ENCODE results near the gene IL13RA1.

Gene IL13RA1

DNA sequence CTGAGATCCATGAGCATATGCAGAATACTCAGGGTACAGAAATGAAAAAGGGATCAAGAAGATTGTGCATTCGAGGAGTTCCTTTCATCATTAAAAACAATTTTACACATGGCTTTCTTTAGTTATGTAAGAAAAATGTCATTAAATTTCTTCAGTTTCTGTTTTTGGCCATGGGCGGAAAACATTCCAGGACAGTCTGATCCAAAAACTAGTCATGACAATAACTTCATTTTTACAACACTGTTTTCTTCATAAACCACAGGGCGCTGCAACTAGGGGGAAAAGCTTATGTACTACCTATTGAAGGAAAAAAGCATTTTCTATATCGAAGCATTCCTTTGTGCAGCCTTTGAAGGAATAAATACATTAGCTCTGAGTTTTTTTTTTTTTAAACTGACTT lies 28.2 kb downstream of the IL13RA1 start:
- Histone ChIP-seq H3K9ac (ENCODE audit: low read length in 2 of 2) (no peak overlapping the region), H3K27ac (ENCODE audit: low read length) (no peak overlapping the region), H3K36me3 (ENCODE audit: control insufficient read depth in 2 of 2, insufficient read depth in 2 of 2, low read length in 2 of 2) (peaks cover 0 to 2% of the 10 kb centered on the region in 2 donors), H3K4me3 (ENCODE audit: low read length in 2 of 2) (no peak overlapping the region), H3K4me1 (ENCODE audit: control insufficient read depth, insufficient read depth, low read length) (no peaks in the 10 kb centered on the region), H3K27me3 (ENCODE audit: control insufficient read depth in 1 of 2, insufficient read depth in 2 of 2, low read length in 2 of 2) (no peaks in the 10 kb centered on the region), H3K9me3 (ENCODE audit: control insufficient read depth in 2 of 2, low read length in 2 of 2) (no peaks in the 10 kb centered on the region)

- Histone ChIP-seq H3K4me1 (ENCODE audit: control insufficient read depth, insufficient read depth, low read length) (no peaks in the 10 kb centered on the region), H3K27me3 (ENCODE audit: control insufficient read depth in 1 of 2, insufficient read depth in 2 of 2, low read length in 2 of 2) (no peaks in the 10 kb centered on the region), H3K27ac (ENCODE audit: low read length) (no peak overlapping the region), H3K9me3 (ENCODE audit: control insufficient read depth in 2 of 2, low read length in 2 of 2) (no peaks in the 10 kb centered on the region), H3K36me3 (ENCODE audit: control insufficient read depth in 2 of 2, insufficient read depth in 2 of 2, low read length in 2 of 2) (peaks cover under 1 to 2% of the 10 kb centered on the region in 2 donors), H3K4me3 (ENCODE audit: low read length in 2 of 2) (no peak overlapping the region), H3K9ac (ENCODE audit: low read length in 2 of 2) (no peak overlapping the region)
Measured at GRCh38 chrX:118756101-118756500, 28.7 kb downstream of the IL13RA1 start.

DNA sequence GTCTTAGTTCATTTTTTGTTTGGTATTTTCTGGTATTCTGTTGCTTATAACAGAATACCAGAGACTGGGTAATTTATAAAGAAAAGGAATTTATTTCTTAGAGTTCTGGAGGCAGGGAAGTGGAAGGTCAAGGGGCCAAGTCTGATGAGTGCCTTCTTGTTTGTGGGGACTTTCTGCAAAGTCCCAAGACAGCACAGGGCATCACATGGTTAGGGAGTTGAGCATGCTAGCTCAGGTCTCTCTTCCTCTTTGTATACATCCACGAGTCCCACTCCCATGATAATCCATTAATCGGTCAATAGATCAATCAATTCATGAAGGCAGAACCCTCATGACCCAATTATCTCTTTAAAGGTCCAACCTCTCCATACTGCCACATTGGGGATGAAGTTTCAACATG lies 31.1 kb downstream of the IL13RA1 start:
- Histone ChIP-seq H3K36me3 (ENCODE audit: control insufficient read depth in 2 of 2, insufficient read depth in 2 of 2, low read length in 2 of 2) (peaks cover 0 to 5% of the 10 kb centered on the region in 2 donors), H3K4me3 (ENCODE audit: low read length in 2 of 2) (no peak overlapping the region), H3K27me3 (ENCODE audit: control insufficient read depth in 1 of 2, insufficient read depth in 2 of 2, low read length in 2 of 2) (no peaks in the 10 kb centered on the region), H3K9me3 (ENCODE audit: control insufficient read depth in 2 of 2, low read length in 2 of 2) (no peaks in the 10 kb centered on the region), H3K27ac (ENCODE audit: low read length) (no peak overlapping the region), H3K9ac (ENCODE audit: low read length in 2 of 2) (no peak overlapping the region), H3K4me1 (ENCODE audit: control insufficient read depth, insufficient read depth, low read length) (no peaks in the 10 kb centered on the region)

- Histone ChIP-seq H3K9me3 (ENCODE audit: control insufficient read depth in 2 of 2, low read length in 2 of 2) (no peaks in the 10 kb centered on the region), H3K27me3 (ENCODE audit: control insufficient read depth in 1 of 2, insufficient read depth in 2 of 2, low read length in 2 of 2) (no peaks in the 10 kb centered on the region), H3K36me3 (ENCODE audit: control insufficient read depth in 2 of 2, insufficient read depth in 2 of 2, low read length in 2 of 2) (peaks cover 0 to 5% of the 10 kb centered on the region in 2 donors), H3K9ac (ENCODE audit: low read length in 2 of 2) (no peak overlapping the region), H3K4me3 (ENCODE audit: low read length in 2 of 2) (no peak overlapping the region), H3K27ac (ENCODE audit: low read length) (no peak overlapping the region), H3K4me1 (ENCODE audit: control insufficient read depth, insufficient read depth, low read length) (no peaks in the 10 kb centered on the region)
Measured at GRCh38 chrX:118760025-118760424, 32.6 kb downstream of the IL13RA1 start.

DNA sequence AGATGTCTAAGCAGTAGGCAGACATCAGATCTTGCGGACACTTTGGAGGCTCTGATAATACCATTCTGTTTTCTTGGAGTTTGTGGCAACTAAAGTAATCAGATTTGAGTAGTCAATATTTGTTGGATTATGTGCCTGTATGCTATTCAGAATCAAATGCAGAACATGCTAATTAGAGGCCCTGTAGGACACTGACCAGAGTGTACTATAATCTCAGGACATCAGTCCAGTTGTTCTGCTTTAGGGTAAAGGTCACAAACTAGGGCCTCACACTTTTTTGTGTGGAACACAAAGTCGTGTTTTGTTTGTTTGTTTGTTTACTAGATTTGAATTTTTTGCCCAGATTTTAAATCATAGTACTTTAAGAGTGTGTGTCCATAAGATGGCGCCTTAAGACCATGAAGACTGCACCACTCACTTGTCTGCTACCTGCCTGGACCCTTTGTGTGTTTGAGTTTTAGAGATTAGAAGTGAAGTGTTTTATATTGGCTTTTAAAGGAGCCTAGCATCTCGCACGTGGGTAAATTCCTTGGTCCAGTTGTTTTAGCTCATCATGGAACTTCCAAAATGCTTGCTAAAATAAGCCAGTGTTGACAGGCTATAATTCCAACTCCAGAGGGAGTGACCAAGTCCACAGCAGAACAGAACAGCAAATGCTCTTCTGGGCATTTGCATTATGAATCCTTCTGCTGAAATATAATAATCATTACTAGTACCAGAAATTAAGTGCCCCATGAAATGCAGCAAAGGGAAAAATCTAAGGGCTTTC lies 34.7 kb downstream of the IL13RA1 start:
- no peak overlapping the region for H3K9ac ChIP-seq (ENCODE audit: low read length in 2 of 2)
- no peak overlapping the region for H3K27ac ChIP-seq (ENCODE audit: low read length)
- H3K9me3 ChIP-seq (ENCODE audit: control insufficient read depth in 2 of 2, low read length in 2 of 2) = no peaks in the 10 kb centered on the region
- H3K4me1 ChIP-seq (ENCODE audit: control insufficient read depth, insufficient read depth, low read length) = no peaks in the 10 kb centered on the region
- H3K36me3 ChIP-seq (ENCODE audit: control insufficient read depth in 2 of 2, insufficient read depth in 2 of 2, low read length in 2 of 2) = peaks cover 0 to 5% of the 10 kb centered on the region in 2 donors
- H3K27me3 ChIP-seq (ENCODE audit: control insufficient read depth in 1 of 2, insufficient read depth in 2 of 2, low read length in 2 of 2) = no peaks in the 10 kb centered on the region
- H3K4me3 ChIP-seq (ENCODE audit: low read length in 2 of 2) = no peak overlapping the region

DNA sequence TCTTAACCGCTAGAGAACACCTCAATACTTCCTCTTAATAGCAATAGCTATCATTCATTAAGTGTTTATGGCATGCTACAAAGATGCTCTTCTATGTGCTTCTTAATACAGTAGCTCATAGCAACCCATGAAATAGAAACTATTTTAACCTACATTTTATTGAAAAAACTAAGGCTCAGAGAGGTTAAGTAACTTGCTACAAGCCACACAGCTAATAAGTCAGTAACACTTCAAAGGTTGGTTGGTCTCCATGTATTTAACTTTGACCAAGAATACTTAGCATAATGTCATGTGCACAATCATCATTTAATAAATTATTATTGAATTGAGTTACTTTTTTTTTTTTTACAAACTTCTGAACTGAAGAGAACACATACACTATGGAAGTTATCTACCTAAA lies 36.1 kb downstream of the IL13RA1 start:
- Histone ChIP-seq H3K9ac (ENCODE audit: low read length in 2 of 2) (no peak overlapping the region), H3K27ac (ENCODE audit: low read length) (no peak overlapping the region), H3K4me1 (ENCODE audit: control insufficient read depth, insufficient read depth, low read length) (no peaks in the 10 kb centered on the region), H3K36me3 (ENCODE audit: control insufficient read depth in 2 of 2, insufficient read depth in 2 of 2, low read length in 2 of 2) (peaks cover 0 to 6% of the 10 kb centered on the region in 2 donors), H3K27me3 (ENCODE audit: control insufficient read depth in 1 of 2, insufficient read depth in 2 of 2, low read length in 2 of 2) (no peaks in the 10 kb centered on the region), H3K4me3 (ENCODE audit: low read length in 2 of 2) (no peak overlapping the region), H3K9me3 (ENCODE audit: control insufficient read depth in 2 of 2, low read length in 2 of 2) (no peaks in the 10 kb centered on the region)

- Histone ChIP-seq H3K4me1 (ENCODE audit: control insufficient read depth, insufficient read depth, low read length) (no peaks in the 10 kb centered on the region), H3K4me3 (ENCODE audit: low read length in 2 of 2) (no peak overlapping the region), H3K9ac (ENCODE audit: low read length in 2 of 2) (no peak overlapping the region), H3K36me3 (ENCODE audit: control insufficient read depth in 2 of 2, insufficient read depth in 2 of 2, low read length in 2 of 2) (peaks cover 0 to 9% of the 10 kb centered on the region in 2 donors), H3K27me3 (ENCODE audit: control insufficient read depth in 1 of 2, insufficient read depth in 2 of 2, low read length in 2 of 2) (no peaks in the 10 kb centered on the region), H3K9me3 (ENCODE audit: control insufficient read depth in 2 of 2, low read length in 2 of 2) (no peaks in the 10 kb centered on the region), H3K27ac (ENCODE audit: low read length) (no peak overlapping the region)
Measured at GRCh38 chrX:118764122-118764521, 36.7 kb downstream of the IL13RA1 start.

DNA sequence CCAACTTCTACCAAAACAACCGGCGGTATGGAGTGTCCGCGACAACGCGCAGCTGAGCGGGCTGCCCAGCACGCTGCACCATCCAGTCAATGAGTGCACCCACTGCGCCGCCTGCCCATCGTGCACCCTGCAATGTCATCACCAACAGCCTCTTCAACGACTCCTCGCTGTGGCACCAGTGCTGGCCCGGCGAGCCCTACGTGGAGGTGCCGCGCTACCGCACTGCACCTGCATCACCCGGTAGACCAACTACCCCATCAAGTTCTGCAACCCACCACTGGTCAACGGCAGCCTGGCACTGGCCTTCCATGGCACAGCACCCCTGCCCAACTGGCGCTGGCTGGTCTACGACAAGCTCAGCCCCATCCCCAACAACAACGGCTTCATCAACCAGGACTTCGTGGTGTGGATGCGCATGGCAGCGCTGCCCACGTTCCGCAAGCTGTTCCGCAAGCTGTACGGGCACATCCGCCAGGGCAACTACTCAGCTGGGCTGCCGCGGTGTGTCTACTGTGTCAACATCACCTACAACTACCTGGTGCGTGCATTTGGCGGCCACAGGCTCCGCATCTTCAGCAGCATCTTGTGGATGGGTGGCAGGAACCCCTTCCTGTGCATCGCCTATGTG lies 42.8 kb downstream of the IL13RA1 start:
- no peaks in the 10 kb centered on the region for H3K4me1 ChIP-seq (ENCODE audit: control insufficient read depth, insufficient read depth, low read length)
- H3K27me3 ChIP-seq (ENCODE audit: control insufficient read depth in 1 of 2, insufficient read depth in 2 of 2, low read length in 2 of 2) = peaks cover 0 to 4% of the 10 kb centered on the region in 2 donors
- H3K27ac ChIP-seq (ENCODE audit: low read length) = no peak overlapping the region
- H3K9ac ChIP-seq (ENCODE audit: low read length in 2 of 2) = no peak overlapping the region
- H3K36me3 ChIP-seq (ENCODE audit: control insufficient read depth in 2 of 2, insufficient read depth in 2 of 2, low read length in 2 of 2) = peaks cover 2 to 15% of the 10 kb centered on the region in 2 donors
- H3K4me3 ChIP-seq (ENCODE audit: low read length in 2 of 2) = no peak overlapping the region
- no peaks in the 10 kb centered on the region for H3K9me3 ChIP-seq (ENCODE audit: control insufficient read depth in 2 of 2, low read length in 2 of 2)

GRCh38 chrX:118772051-118772450 lies 44.6 kb downstream of the IL13RA1 start:
- peaks cover 2 to 15% of the 10 kb centered on the region in 2 donors for H3K36me3 ChIP-seq (ENCODE audit: control insufficient read depth in 2 of 2, insufficient read depth in 2 of 2, low read length in 2 of 2)
- H3K4me3 ChIP-seq (ENCODE audit: low read length in 2 of 2) = no peak overlapping the region

DNA sequence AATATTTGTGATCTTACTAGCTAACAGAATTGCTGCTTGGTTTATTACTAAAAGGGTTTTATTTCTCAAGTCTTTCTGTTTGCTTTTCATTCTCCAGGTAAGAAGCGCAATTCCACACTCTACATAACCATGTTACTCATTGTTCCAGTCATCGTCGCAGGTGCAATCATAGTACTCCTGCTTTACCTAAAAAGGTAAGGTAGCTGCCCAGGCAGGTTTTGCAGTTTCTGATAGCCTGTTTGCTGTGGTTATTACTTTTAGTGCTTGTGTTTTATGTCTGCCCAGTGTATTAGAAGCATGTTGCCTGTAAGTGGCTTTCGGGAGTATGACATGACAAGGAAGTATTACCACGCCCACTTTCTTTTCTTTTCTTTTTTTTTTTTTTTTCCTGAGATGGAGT lies 46.4 kb downstream of the IL13RA1 start:
- H3K4me1 ChIP-seq (ENCODE audit: control insufficient read depth, insufficient read depth, low read length) = no peaks in the 10 kb centered on the region
- no peak overlapping the region for H3K9ac ChIP-seq (ENCODE audit: low read length in 2 of 2)
- H3K27ac ChIP-seq (ENCODE audit: low read length) = no peak overlapping the region
- H3K27me3 ChIP-seq (ENCODE audit: control insufficient read depth in 1 of 2, insufficient read depth in 2 of 2, low read length in 2 of 2) = peaks cover 0 to 4% of the 10 kb centered on the region in 2 donors
- peaks cover 2 to 15% of the 10 kb centered on the region in 2 donors for H3K36me3 ChIP-seq (ENCODE audit: control insufficient read depth in 2 of 2, insufficient read depth in 2 of 2, low read length in 2 of 2)
- H3K9me3 ChIP-seq (ENCODE audit: control insufficient read depth in 2 of 2, low read length in 2 of 2) = no peaks in the 10 kb centered on the region
- H3K4me3 ChIP-seq (ENCODE audit: low read length in 2 of 2) = no peak overlapping the region

More at GRCh38 chrX:118772051-118772450, 44.6 kb downstream of the IL13RA1 start:
- H3K27ac ChIP-seq (ENCODE audit: low read length) = no peak overlapping the region
- peaks cover 0 to 4% of the 10 kb centered on the region in 2 donors for H3K27me3 ChIP-seq (ENCODE audit: control insufficient read depth in 1 of 2, insufficient read depth in 2 of 2, low read length in 2 of 2)
- no peak overlapping the region for H3K9ac ChIP-seq (ENCODE audit: low read length in 2 of 2)
- H3K4me1 ChIP-seq (ENCODE audit: control insufficient read depth, insufficient read depth, low read length) = no peaks in the 10 kb centered on the region
- no peaks in the 10 kb centered on the region for H3K9me3 ChIP-seq (ENCODE audit: control insufficient read depth in 2 of 2, low read length in 2 of 2)

DNA sequence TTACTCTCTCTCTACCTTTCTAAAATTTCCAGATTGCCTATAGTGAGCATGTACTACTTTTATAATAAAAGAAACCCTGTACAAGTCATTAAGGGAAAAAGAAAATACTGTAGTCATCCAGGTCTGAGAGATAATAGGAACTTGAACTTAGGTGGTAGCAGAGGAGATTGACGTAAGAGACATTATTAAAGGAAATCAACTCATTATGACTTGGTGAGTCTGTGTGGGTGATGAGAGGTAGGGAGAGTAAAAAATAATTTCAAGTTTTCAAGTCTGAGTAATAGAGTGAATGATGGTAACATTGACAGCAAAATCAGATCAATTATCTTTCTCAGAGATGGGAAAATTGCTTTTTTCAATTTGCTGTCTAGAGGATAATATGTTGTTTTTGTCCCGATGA lies 52.2 kb downstream of the IL13RA1 start:
- Histone ChIP-seq H3K9ac (ENCODE audit: low read length in 2 of 2) (no peak overlapping the region), H3K27ac (ENCODE audit: low read length) (no peak overlapping the region), H3K36me3 (ENCODE audit: control insufficient read depth in 2 of 2, insufficient read depth in 2 of 2, low read length in 2 of 2) (peaks cover 0 to 4% of the 10 kb centered on the region in 2 donors), H3K27me3 (ENCODE audit: control insufficient read depth in 1 of 2, insufficient read depth in 2 of 2, low read length in 2 of 2) (peaks cover 0 to 2% of the 10 kb centered on the region in 2 donors), H3K4me3 (ENCODE audit: low read length in 2 of 2) (no peak overlapping the region), H3K9me3 (ENCODE audit: control insufficient read depth in 2 of 2, low read length in 2 of 2) (no peaks in the 10 kb centered on the region), H3K4me1 (ENCODE audit: control insufficient read depth, insufficient read depth, low read length) (no peaks in the 10 kb centered on the region)
